SKM-1 (cell line): ENCODE results near the gene SLC17A1.

ENCODE experiments used
- DNase-seq: peaks from one replicate; lab custom pipeline; 2025; ENCODE audit not compliant: unreplicated experiment; lab: John Stamatoyannopoulos, UW

SLC17A1 gene

DNA sequence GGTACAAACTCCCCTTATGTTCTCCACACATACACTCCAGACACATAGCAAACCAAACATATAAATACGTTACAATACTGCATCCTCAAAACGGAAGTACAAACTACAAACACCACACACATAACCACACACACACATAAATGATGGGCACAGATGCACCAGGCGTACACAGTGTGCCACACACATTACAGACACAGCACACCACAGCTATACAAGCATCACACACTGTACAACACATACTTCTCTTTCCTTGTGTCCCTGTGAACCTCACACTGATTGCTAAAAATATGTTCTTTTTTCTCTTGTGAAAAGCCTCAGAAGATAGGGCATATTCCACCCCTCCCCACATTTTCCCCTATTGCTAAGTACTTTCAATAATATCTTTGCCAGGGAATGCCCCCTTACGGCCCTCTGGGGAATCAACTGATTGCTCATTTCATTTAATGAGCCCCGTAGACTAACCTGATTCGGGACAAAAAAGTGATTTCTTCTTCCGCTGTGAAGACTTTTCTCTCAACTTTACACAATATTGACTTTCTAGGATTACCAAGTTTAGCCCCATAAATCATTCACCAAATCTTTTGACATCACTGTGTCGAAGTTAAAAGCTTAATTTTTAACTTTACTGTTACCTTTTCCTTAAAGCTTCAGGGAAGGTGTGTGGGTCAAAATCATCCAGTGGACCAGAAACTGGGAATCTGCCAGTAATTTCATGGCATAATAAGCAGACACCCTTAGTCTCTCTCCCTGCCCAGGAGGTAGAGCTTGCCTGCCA is at the start of gene SLC17A1:
TSS of gene SLC17A1 (minus strand) at position 521 of the 775 bp plus-strand sequence. CDS start 1,495 bp downstream, outside the sequence.
- no peak for DNase-seq

DNA sequence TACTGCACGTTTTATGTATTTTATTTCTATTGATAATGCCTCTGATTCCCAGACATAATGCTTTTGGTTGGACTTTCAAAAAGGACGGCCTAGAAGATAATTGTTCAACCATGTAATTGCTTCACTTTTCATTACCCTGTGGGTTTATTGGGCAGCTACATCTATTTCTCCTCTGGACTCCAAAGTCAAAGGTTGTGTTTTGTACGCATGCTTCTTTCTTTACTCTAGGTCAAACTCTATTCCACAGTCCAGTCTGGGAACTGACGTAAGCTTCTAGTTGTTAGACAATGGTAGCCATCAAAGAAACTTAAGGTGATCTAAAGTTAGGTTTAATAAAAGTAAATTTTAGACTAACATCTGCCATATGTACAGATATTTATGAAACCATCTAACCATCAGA is 48.7 kb upstream of the SLC17A1 start:
- no peak for DNase-seq

GRCh38 chr6:25878721-25879322 is 47.0 kb upstream of the SLC17A1 start:
- DNase-seq = no peak

- no peak for DNase-seq
These were observed 44.2 kb upstream of the SLC17A1 start for GRCh38 chr6:25875926-25876602.

- DNase-seq = no peak
These were observed 43.7 kb upstream of the SLC17A1 start for GRCh38 chr6:25875563-25875905.

DNA sequence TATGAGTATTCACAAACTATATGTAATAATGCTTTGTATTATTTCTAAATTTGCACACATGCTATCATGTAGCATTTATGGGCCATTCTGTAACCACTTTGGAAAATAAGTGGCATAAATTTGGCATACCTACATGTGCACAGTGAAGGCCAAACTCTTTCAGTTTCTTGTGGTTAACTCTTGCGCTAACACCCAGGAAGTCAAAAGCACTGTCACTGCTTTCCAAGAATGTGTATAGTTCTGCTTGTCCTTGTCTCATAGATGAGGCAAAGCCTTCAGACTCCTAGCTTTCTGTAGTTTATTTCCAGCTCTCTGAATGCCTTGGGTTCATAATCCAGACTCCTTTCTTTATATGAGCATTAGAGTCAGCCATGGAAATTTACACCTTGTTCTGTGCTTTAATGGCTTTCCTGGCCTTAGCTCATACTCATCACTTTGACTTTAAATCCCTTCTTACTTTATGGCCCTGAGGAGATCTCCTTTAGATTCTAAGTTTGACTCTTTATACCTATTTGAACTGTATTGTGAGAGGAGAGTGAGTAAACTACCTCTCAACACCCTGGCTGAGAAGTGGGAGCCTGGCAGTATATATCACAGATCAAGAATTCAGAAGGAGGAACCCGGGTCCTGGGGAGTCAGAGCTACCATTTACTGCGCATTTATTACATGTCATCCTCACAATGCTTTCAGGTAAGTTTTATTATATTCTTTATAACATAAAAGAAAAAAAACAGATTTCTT is 43.1 kb upstream of the SLC17A1 start:
- DNase-seq = peak; percentile 67

DNA sequence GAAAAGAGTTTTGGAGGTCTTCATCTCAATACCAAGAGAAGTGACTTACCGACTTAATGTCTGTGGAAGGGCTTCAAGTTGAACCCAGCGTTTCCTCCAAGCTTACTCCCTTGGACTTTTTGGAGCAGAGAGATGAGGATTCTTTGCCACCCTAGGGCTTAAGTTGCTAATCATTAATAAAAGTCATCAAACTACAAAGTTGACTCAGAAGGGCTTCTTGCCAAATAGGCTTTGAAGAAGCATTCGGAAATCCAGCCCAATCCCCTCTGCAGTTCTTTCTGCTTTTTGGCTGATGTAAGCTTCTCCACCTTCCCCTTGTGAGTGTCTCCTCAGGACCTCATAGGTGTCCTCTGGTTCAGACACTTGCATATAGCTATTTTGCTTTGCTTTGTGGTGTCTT is 42.3 kb upstream of the SLC17A1 start, which contains the start of gene SLC17A3:
TSS of gene SLC17A3 (minus strand) at position 126 of the 400 bp plus-strand sequence. CDS start 5,856 bp downstream, outside the sequence.
- no peak for DNase-seq

GRCh38 chr6:25872814-25873213 is 41.0 kb upstream of the SLC17A1 start:
- DNase-seq = no peak

DNA sequence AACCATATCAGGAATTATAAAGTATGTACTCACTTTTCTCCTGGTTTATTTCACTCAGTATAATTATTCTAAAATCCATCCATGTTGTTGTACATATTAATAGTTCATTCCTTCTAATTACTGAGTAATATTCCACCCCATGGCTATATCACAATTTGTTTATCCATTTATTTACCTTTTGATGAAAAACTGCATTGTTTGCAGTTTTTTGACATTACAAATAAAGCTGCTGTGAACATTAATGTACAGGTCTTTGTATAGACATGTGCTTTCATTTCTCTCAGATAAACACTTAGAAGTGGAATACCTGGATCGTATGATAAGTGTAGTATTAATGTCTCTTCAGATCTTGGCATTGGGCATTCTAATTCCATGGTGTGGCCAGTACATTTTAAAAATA is 38.0 kb upstream of the SLC17A1 start:
- DNase-seq = no peak

- no peak for DNase-seq
These were observed 36.8 kb upstream of the SLC17A1 start for GRCh38 chr6:25868436-25869183.

GRCh38 chr6:25866011-25866410 is 34.2 kb upstream of the SLC17A1 start:
- no peak for DNase-seq

DNA sequence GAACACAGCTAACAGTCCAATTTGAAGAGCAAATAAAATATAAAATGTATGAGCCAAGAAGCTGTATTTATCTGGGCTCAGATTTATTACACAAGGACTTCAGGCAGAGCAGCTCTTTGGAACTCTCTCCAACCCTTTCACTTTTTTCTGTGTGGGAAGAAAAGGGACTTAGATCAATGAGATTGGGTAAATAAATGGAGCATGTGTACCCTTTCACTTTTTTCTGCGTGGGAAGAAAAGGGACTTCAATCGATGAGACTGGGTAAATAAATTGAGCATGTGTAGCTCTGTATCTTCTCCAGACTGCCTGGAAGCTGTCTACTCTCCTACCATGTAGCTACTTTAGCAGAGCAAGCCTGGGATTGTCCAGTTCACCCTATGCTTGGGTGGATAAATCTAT is 31.5 kb upstream of the SLC17A1 start:
- no peak for DNase-seq

GRCh38 chr6:25862199-25862598 is 30.3 kb upstream of the SLC17A1 start:
- no peak for DNase-seq

- DNase-seq = no peak
These were observed 20.9 kb upstream of the SLC17A1 start for GRCh38 chr6:25852756-25853155.

DNA sequence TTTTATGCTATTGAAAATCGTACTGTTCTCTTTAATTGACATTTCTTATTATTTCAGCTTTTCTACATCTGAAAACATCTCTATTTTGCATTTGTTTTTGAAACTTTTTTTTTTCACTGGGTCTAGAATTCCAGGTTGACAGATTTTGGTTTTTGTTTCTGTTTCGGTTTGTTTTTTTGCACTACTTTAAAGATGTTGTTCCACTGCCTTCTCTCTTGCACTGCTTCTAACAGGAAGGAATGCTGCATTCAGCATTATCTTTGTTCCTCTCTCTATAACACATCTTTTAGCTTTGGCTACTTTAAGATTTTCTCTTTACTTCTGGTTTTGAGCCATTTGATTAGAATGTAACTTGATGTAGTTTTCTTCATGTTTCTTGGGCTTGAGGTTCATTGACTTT is 20.1 kb upstream of the SLC17A1 start:
- no peak for DNase-seq

DNA sequence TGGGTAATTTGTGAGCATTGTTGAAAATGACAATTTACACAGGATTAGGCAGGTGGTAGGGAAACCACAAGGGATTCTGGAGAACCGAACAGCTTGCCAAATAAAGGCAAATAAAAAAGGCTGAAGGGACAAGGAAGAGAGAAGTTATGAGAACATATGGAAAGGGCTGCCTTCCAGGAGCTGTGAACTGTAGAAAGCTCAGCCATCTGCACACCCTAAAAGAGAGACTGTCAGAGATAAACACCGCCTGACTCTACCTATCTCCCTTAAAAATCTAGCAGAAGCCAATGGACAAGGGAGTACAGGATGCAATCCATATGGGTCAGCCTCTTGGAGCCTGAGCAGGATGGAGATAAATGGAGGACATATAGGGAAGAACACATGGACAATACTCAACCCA is 12.7 kb upstream of the SLC17A1 start:
- no peak for DNase-seq

DNA sequence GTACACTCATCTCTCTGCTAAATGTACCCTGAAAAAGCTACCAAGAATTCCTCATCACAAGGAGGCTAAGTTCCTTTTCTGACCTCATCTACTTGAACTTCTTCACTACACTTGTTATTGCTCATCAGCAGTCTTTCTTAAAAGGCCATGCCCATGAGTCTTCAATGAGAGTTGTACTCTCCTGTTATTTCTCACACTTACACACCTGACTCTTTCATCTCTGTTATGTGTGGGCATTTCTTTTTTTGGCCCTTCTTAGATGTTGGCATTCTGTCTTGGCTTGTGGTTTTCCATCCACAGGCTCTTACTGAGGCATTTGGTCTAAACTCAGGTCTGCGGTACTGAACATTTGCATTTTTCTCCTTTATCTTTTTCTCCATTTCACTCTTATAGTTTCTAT is 10.7 kb upstream of the SLC17A1 start:
- no peak for DNase-seq

DNA sequence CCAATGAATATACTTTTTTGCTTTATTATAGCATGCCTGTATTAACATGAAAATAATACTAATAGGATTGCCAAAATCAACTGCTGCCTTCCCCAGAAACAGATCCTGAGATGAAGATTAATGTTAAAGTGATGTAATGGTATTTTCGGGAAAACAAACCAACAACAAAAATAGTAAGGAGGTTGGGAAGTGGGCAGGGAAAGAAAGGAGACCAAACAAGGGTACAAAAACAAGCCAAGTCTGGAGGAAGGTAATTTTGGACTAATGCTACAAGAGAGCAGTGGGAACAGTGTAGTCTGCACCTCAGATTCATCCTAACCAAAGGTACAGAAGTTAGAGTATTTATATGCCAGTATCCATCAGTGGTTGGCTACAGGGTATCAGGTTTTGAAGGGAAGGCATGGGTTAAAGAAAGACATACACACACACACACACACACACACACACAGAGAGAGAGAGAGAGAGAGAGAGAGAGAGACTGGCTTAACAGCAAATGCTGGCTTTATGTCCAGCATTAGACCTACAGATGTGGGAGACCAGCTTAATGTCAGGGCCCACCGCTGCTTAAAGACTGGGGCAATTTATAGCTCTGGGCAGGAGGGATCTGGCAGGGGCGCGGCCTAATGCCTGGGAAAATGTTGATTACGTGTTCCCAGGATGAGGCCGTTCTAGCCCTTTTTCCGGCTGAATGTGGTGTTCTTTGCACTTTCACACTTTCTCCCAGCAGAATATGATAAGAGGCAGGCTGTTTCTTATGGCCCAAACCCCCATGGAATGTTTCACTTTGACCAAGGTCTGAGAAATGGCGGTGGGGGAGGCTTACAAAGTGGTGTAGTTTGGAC is 3.8 kb upstream of the SLC17A1 start:
- DNase-seq = no peak

DNA sequence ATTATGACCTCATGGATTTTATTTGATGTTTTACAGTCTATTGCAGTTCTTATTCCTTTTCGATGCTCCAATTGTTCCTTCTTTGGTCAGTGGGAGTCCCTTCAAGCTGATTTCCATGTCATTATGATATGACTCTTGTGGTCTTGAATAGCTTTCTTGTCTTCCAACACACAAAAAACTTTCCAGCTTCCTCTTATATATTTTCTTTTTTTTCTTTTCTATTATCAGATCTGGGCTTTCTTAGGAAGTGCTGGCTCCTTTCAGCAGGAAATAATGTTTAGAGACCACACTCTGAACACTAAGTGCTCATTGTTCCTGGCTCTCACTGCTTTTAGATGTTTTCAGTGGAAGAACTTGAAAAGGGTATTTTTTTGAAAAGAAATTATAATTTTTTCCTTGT is 3.1 kb upstream of the SLC17A1 start:
- DNase-seq = no peak

- DNase-seq = no peak
These were observed 1.3 kb upstream of the SLC17A1 start for GRCh38 chr6:25833136-25833535.
